ENCODE results near the gene SOX1.

SOX1 gene

DNA sequence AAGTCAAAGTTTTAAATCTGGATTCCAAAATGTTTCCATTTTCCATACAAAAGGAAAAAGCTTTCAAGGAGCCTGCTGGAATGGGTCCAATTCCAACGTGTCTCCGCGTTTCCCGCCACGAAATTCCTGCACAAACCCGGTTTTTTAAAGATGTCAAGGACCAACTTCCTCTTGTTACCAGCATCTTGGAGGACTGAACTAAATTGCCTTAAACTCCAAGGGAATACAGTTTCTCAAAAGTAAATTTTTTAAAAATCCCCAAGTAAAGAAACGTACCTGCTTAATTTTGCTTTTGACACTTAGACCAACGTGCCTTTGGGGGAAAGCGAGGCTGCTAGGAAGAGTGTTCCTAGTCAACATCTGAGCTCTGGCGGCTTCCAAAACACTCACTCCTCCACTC, 12.3 kb upstream of the SOX1 start:
- H3K27me3 ChIP-seq (replicated peaks; ENCODE audit: insufficient read depth, low read length): no peaks in the 10 kb centered on the region
- no peak for DNase-seq
- H2AFZ ChIP-seq (ENCODE audit: low read length): no peak overlapping the region
- no peaks in the 10 kb centered on the region for H3F3A ChIP-seq (ENCODE audit: insufficient read depth, low read length)
- no peak overlapping the region for H3K4me3 ChIP-seq (ENCODE audit: low read length)
- H3K79me2 ChIP-seq (ENCODE audit: low read length): no peaks in the 10 kb centered on the region
- TF ChIP-seq CTCF (IDR thresholded peaks at IDR 0.05; ENCODE audit: low read length): no peak
- TF ChIP-seq EZH2 (optimal IDR thresholded peaks at IDR 0.05; ENCODE audit: low read depth, low read length): no peak
- no peak for TF ChIP-seq EZH2phosphoT487 (IDR thresholded peaks at IDR 0.05; ENCODE audit: low read length)
- no peak overlapping the region for H3K27ac ChIP-seq (ENCODE audit: low read length)
- H3K9me3 ChIP-seq (replicated peaks; ENCODE audit: insufficient read depth, low read length): no peaks in the 10 kb centered on the region
- no peak overlapping the region for H3K4me2 ChIP-seq (ENCODE audit: low read depth, low read length)
- H4K20me1 ChIP-seq (ENCODE audit: insufficient read depth, low read length): no peaks in the 10 kb centered on the region
- H3K9me2 ChIP-seq (replicated peaks; ENCODE audit: insufficient read depth, low read length): no peaks in the 10 kb centered on the region
- no peak overlapping the region for H3K9ac ChIP-seq (ENCODE audit: low read length)
- no peaks in the 10 kb centered on the region; the same call in 1 of the 2 replicates for H3K36me3 ChIP-seq (replicated peaks; ENCODE audit: insufficient read depth, low read length)
- H3K4me1 ChIP-seq (ENCODE audit: low read length): no peaks in the 10 kb centered on the region

GRCh38 chr13:112055036-112055914, 11.7 kb upstream of the SOX1 start:
- H3K4me1 ChIP-seq (ENCODE audit: low read length): no peaks in the 10 kb centered on the region
- H2AFZ ChIP-seq (ENCODE audit: low read length): no peak overlapping the region
- H3K79me2 ChIP-seq (ENCODE audit: low read length): no peaks in the 10 kb centered on the region
- no peaks in the 10 kb centered on the region for H3K36me3 ChIP-seq (replicated peaks; ENCODE audit: insufficient read depth, low read length)
- H3K4me3 ChIP-seq (ENCODE audit: low read length): no peak overlapping the region
- no peaks in the 10 kb centered on the region for H3K9me3 ChIP-seq (replicated peaks; ENCODE audit: insufficient read depth, low read length)
- H3K4me2 ChIP-seq (ENCODE audit: low read depth, low read length): no peak overlapping the region
- peaks cover 6% of the 10 kb centered on the region; the same call in 1 of the 2 replicates for H3K27me3 ChIP-seq (replicated peaks; ENCODE audit: insufficient read depth, low read length)
- no peak overlapping the region for H3K27ac ChIP-seq (ENCODE audit: low read length)
- TF ChIP-seq EZH2phosphoT487 (IDR thresholded peaks at IDR 0.05; ENCODE audit: low read length): no peak
- no peak for TF ChIP-seq EZH2 (optimal IDR thresholded peaks at IDR 0.05; ENCODE audit: low read depth, low read length)
- TF ChIP-seq CTCF (IDR thresholded peaks at IDR 0.05; ENCODE audit: low read length): no peak
- H3K9me2 ChIP-seq (replicated peaks; ENCODE audit: insufficient read depth, low read length): no peaks in the 10 kb centered on the region
- no peaks in the 10 kb centered on the region for H3F3A ChIP-seq (ENCODE audit: insufficient read depth, low read length)
- H4K20me1 ChIP-seq (ENCODE audit: insufficient read depth, low read length): no peaks in the 10 kb centered on the region
- DNase-seq: no peak
- no peak overlapping the region for H3K9ac ChIP-seq (ENCODE audit: low read length)

GRCh38 chr13:112055915-112056269, 11.1 kb upstream of the SOX1 start:
- H2AFZ ChIP-seq (ENCODE audit: low read length): no peak overlapping the region
- no peaks in the 10 kb centered on the region for H3F3A ChIP-seq (ENCODE audit: insufficient read depth, low read length)
- no peaks in the 10 kb centered on the region for H4K20me1 ChIP-seq (ENCODE audit: insufficient read depth, low read length)
- no peak overlapping the region for H3K4me3 ChIP-seq (ENCODE audit: low read length)
- no peak overlapping the region for H3K27ac ChIP-seq (ENCODE audit: low read length)
- H3K36me3 ChIP-seq (replicated peaks; ENCODE audit: insufficient read depth, low read length): no peaks in the 10 kb centered on the region
- H3K27me3 ChIP-seq (replicated peaks; ENCODE audit: insufficient read depth, low read length): peaks cover 12% of the 10 kb centered on the region; the same call in 1 of the 2 replicates
- no peak for DNase-seq
- no peak overlapping the region for H3K4me2 ChIP-seq (ENCODE audit: low read depth, low read length)
- no peaks in the 10 kb centered on the region for H3K9me3 ChIP-seq (replicated peaks; ENCODE audit: insufficient read depth, low read length)
- H3K9me2 ChIP-seq (replicated peaks; ENCODE audit: insufficient read depth, low read length): no peaks in the 10 kb centered on the region
- no peaks in the 10 kb centered on the region for H3K79me2 ChIP-seq (ENCODE audit: low read length)
- H3K9ac ChIP-seq (ENCODE audit: low read length): no peak overlapping the region
- no peaks in the 10 kb centered on the region for H3K4me1 ChIP-seq (ENCODE audit: low read length)
- TF ChIP-seq EZH2 (optimal IDR thresholded peaks at IDR 0.05; ENCODE audit: low read depth, low read length): no peak
- no peak for TF ChIP-seq CTCF (IDR thresholded peaks at IDR 0.05; ENCODE audit: low read length)
- no peak for TF ChIP-seq EZH2phosphoT487 (IDR thresholded peaks at IDR 0.05; ENCODE audit: low read length)
